GM21381 (cell line): ENCODE results near the gene COX7A2.
A peak's percentile ranks its signal among the peaks of the same experiment; 100 is the strongest.

Experiments
- ATAC-seq: cut with Tn5 transposase; IDR thresholded peaks from one replicate; pipeline ENCODE4 v1.9.1; 2021; ENCODE audit warnings: mild to moderate bottlenecking, moderate library complexity; ENCODE audit not compliant: unreplicated experiment

Gene COX7A2

GRCh38 chr6:75268988-75269354 lies 25.4 kb upstream of the COX7A2 start:
- ATAC-seq: no peak

- no peak for ATAC-seq
Measured at GRCh38 chr6:75268121-75268987, 24.8 kb upstream of the COX7A2 start.

- ATAC-seq: no peak
Measured at GRCh38 chr6:75267461-75267860, 23.9 kb upstream of the COX7A2 start.

- peak; percentile 77 for ATAC-seq
Measured at GRCh38 chr6:75266716-75267291, 23.2 kb upstream of the COX7A2 start.

GRCh38 chr6:75263401-75263750 lies 19.8 kb upstream of the COX7A2 start:
- no peak for ATAC-seq

GRCh38 chr6:75262716-75263400 lies 19.3 kb upstream of the COX7A2 start:
- ATAC-seq: no peak

- ATAC-seq: no peak
Measured at GRCh38 chr6:75261299-75261698, 17.7 kb upstream of the COX7A2 start.

GRCh38 chr6:75257343-75258087 lies 13.9 kb upstream of the COX7A2 start:
- no peak for ATAC-seq

GRCh38 chr6:75250552-75250951 lies 7.0 kb upstream of the COX7A2 start:
- no peak for ATAC-seq

GRCh38 chr6:75249837-75250236 lies 6.2 kb upstream of the COX7A2 start:
- ATAC-seq: no peak

GRCh38 chr6:75246386-75246785 lies 2.8 kb upstream of the COX7A2 start:
- ATAC-seq: no peak

- peak; percentile 14 for ATAC-seq
Measured at GRCh38 chr6:75244063-75244584, 523 bp upstream of the COX7A2 start.

GRCh38 chr6:75236630-75237029 lies 7.0 kb downstream of the COX7A2 start:
- no peak for ATAC-seq

GRCh38 chr6:75235271-75235670 lies 8.3 kb downstream of the COX7A2 start:
- no peak for ATAC-seq

- ATAC-seq: no peak
Measured at GRCh38 chr6:75234126-75234865, 9.3 kb downstream of the COX7A2 start.

- no peak for ATAC-seq
Measured at GRCh38 chr6:75233092-75233615, 10.4 kb downstream of the COX7A2 start.

- ATAC-seq: no peak
Measured at GRCh38 chr6:75230484-75231325, 12.9 kb downstream of the COX7A2 start.

GRCh38 chr6:75224303-75224926 lies 19.2 kb downstream of the COX7A2 start:
- ATAC-seq: no peak

GRCh38 chr6:75223428-75223827 lies 20.2 kb downstream of the COX7A2 start:
- no peak for ATAC-seq
